ENCODE results near the gene CBL.

- TF ChIP-seq MAFK (IDR thresholded peaks at IDR 0.05; ENCODE audit: partially characterized antibody) (no peak), MAZ (IDR thresholded peaks at IDR 0.05; ENCODE audit: borderline replicate concordance, low read depth, low read length) (no peak), BHLHE40 (IDR thresholded peaks at IDR 0.05; ENCODE audit: low read depth, low read length) (no peak)
- TF ChIP-seq, protein P1, sequence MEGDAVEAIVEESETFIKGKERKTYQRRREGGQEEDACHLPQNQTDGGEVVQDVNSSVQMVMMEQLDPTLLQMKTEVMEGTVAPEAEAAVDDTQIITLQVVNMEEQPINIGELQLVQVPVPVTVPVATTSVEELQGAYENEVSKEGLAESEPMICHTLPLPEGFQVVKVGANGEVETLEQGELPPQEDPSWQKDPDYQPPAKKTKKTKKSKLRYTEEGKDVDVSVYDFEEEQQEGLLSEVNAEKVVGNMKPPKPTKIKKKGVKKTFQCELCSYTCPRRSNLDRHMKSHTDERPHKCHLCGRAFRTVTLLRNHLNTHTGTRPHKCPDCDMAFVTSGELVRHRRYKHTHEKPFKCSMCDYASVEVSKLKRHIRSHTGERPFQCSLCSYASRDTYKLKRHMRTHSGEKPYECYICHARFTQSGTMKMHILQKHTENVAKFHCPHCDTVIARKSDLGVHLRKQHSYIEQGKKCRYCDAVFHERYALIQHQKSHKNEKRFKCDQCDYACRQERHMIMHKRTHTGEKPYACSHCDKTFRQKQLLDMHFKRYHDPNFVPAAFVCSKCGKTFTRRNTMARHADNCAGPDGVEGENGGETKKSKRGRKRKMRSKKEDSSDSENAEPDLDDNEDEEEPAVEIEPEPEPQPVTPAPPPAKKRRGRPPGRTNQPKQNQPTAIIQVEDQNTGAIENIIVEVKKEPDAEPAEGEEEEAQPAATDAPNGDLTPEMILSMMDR (IDR thresholded peaks at IDR 0.05), result no peak
These were observed 10.5 kb upstream of the CBL start for GRCh38 chr11:119195680-119196079.

All from A549 (cell line).